Panc1 (cell line): ENCODE measurements around the gene CD151. TPM values are rescaled to one million over a fixed set of nuclear protein-coding genes. Genes with fewer than 3 reads are reported as not detected.
A peak's percentile ranks its signal among the peaks of the same experiment; 100 is the strongest.

ENCODE experiments used
- ATAC-seq: fragments of 200-7000 bp; cut with Tn5 transposase; 2 replicates; pipeline ENCODE4 v1.9.1; 2020; ENCODE audit warnings: mild to moderate bottlenecking, moderate library complexity
- BruUV-seq: library from RNA; stranded (reverse); fragments of 400-500 nt; replicated peaks from 2 replicates; lab custom pipeline; 2021; lab: Mats Ljungman, UMichigan
- CTCF ChIA-PET: fragments of 300-600 bp; sonication (Branson Sonifier 250); formaldehyde crosslinking; loops from one replicate; lab custom pipeline; 2022; ENCODE audit warnings: antibody characterized with exemption; lab: Charles Lee
- POLR2A ChIA-PET: fragments of 300-600 bp; sonication (Branson Sonifier 250); formaldehyde crosslinking; loops from one replicate; lab custom pipeline; 2022; ENCODE audit warnings: antibody characterized with exemption; lab: Charles Lee
- DNase-seq: peaks from one replicate; pipeline ENCODE4 v3.0.0-alpha.2; 2010; ENCODE audit warnings: low read depth, low spot score
- H3K27ac ChIP-seq: 2 replicates; pipeline ENCODE4 v1.5.1; 2011; ENCODE audit warnings: mild to moderate bottlenecking, low read length, inconsistent platforms
- H3K27me3 ChIP-seq: fragments of 200-500 bp; sonication (Bioruptor generic); 2 replicates; pipeline ENCODE4 v1.6.0; 2014; ENCODE audit warnings: low read length, inconsistent platforms; ENCODE audit not compliant: control insufficient read depth, insufficient read depth
- H3K36me3 ChIP-seq: fragments of 200-500 bp; sonication (Bioruptor generic); 2 replicates; pipeline ENCODE4 v1.5.1; 2014; ENCODE audit warnings: inconsistent platforms, mild to moderate bottlenecking, low read length, moderate library complexity; ENCODE audit not compliant: control insufficient read depth, insufficient read depth
- H3K4me1 ChIP-seq: 2 replicates; pipeline ENCODE4 v1.5.1; 2011; ENCODE audit warnings: inconsistent platforms, mild to moderate bottlenecking, low read length, moderate library complexity; ENCODE audit not compliant: control insufficient read depth, insufficient read depth
- H3K4me3 ChIP-seq, 2 experiments: 2 replicates each; pipeline ENCODE4 v1.5.1; 2011 to 2012; ENCODE audit warnings: low read depth in 2 of 2, low read length in 2 of 2, mild to moderate bottlenecking in 2 of 2, inconsistent platforms in 1 of 2, moderate library complexity in 1 of 2
- H3K9me3 ChIP-seq: fragments of 200-500 bp; sonication (Bioruptor generic); 2 replicates; pipeline ENCODE4 v1.5.1; 2014; ENCODE audit warnings: low read depth, mild to moderate bottlenecking, inconsistent platforms, low read length, moderate library complexity; ENCODE audit not compliant: control insufficient read depth, insufficient read depth
- POLR2AphosphoS5 ChIP-seq: IDR thresholded peaks from 2 replicates; pipeline ENCODE4 v1.6.1; 2012; ENCODE audit warnings: mild to moderate bottlenecking, low read depth, low read length, moderate library complexity
- SIN3A ChIP-seq: IDR thresholded peaks from 2 replicates; pipeline ENCODE4 v1.6.1; 2012; ENCODE audit warnings: low read depth, mild to moderate bottlenecking, low read length, moderate library complexity, borderline replicate concordance; ENCODE audit not compliant: insufficient read depth
- TCF7L2 ChIP-seq: IDR thresholded peaks from 2 replicates; pipeline ENCODE4 v1.6.1; 2011; ENCODE audit warnings: mild to moderate bottlenecking, low read depth, low read length, inconsistent platforms
- in situ Hi-C: cut with HindIII; loops from 2 replicates; pipeline ENCODE4 v1.10.0; 2016; ENCODE audit warnings: low sequenced_read_pairs, low pct_unique_long_range_greater_than_20kb
- intact Hi-C: fragments of 100-400 bp; cut with micrococcal nuclease; formaldehyde crosslinking; loops from one replicate; pipeline ENCODE4 v1.10.0; 2022; ENCODE audit not compliant: unreplicated experiment
- total RNA-seq: library from RNA; stranded (reverse); gene quantifications from one replicate; pipeline ENCODE4 v1.2.1, GENCODE V29; 2021; ENCODE audit not compliant: unreplicated experiment
- TF ChIP-seq, protein P1 (sequence below), 2 experiments: IDR thresholded peaks; 2 replicates each; pipeline ENCODE4 v1.6.1; 2011 to 2012; ENCODE audit warnings: low read depth in 2 of 2, control low read depth in 1 of 2, low read length in 1 of 2, mild to moderate bottlenecking in 1 of 2, moderate library complexity in 1 of 2; ENCODE audit not compliant: insufficient read depth in 1 of 2
- TF ChIP-seq, protein P2 (sequence below): fragments of 450-650 bp; IDR thresholded peaks from 2 replicates; pipeline ENCODE4 v1.5.1; 2017; ENCODE audit warnings: mild to moderate bottlenecking

The CD151 gene
- total RNA-seq, 1 experiment from 2014 or later = 680 TPM

DNA sequence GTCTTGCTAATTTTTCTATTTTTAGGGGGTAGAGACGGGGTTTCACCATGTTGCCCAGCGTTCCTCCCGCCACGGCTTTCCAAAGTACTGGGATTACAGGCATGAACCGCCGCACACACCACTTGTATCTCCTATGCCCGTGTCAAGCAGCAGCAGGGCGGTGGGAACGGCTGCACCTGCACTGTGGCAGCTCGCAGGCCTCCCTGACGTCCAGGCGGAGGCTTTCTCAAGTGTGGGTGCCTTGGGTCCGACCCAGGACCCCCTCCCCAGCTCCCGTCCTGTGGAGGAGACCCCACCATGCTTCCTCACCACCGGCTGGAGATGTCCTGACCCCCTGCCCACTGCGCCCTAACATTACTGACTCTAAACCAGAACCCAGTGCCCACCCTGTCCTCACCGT lies 35.6 kb downstream of the CD151 start:
- Histone ChIP-seq H3K36me3 (no peaks in the 10 kb centered on the region), H3K27ac (no peak overlapping the region), H3K9me3 (no peaks in the 10 kb centered on the region), H3K4me1 (peaks cover 47% of the 10 kb centered on the region), H3K27me3 (no peaks in the 10 kb centered on the region), H3K4me3 (no peak overlapping the region)
- no peak; the same call in 1 of the 2 replicates for TF ChIP-seq SIN3A
- TF ChIP-seq, protein P1, sequence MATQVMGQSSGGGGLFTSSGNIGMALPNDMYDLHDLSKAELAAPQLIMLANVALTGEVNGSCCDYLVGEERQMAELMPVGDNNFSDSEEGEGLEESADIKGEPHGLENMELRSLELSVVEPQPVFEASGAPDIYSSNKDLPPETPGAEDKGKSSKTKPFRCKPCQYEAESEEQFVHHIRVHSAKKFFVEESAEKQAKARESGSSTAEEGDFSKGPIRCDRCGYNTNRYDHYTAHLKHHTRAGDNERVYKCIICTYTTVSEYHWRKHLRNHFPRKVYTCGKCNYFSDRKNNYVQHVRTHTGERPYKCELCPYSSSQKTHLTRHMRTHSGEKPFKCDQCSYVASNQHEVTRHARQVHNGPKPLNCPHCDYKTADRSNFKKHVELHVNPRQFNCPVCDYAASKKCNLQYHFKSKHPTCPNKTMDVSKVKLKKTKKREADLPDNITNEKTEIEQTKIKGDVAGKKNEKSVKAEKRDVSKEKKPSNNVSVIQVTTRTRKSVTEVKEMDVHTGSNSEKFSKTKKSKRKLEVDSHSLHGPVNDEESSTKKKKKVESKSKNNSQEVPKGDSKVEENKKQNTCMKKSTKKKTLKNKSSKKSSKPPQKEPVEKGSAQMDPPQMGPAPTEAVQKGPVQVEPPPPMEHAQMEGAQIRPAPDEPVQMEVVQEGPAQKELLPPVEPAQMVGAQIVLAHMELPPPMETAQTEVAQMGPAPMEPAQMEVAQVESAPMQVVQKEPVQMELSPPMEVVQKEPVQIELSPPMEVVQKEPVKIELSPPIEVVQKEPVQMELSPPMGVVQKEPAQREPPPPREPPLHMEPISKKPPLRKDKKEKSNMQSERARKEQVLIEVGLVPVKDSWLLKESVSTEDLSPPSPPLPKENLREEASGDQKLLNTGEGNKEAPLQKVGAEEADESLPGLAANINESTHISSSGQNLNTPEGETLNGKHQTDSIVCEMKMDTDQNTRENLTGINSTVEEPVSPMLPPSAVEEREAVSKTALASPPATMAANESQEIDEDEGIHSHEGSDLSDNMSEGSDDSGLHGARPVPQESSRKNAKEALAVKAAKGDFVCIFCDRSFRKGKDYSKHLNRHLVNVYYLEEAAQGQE (IDR thresholded peaks at IDR 0.05; ENCODE audit: insufficient read depth in 1 of 2, low read depth in 2 of 2, low read length in 1 of 2) = 0 out of 4 replicates have a peak, but pooled peaks of 1 of the 2 experiments have one; percentile 2
- ChIA-PET CTCF (interaction anchor here (0.6 to 1.2 kb wide), 2 partner anchors 180 to 183 kb away, joined by 4 to 6 read pairs; no protein-coding TSS in a partner anchor), POLR2A (no interaction called here)
- intact Hi-C loops (no loop called here), in situ Hi-C loops (no loop called here)
- TSS peak; percentile 62 for BruUV-seq
- ATAC-seq = no peak
- DNase-seq = no peak

DNA sequence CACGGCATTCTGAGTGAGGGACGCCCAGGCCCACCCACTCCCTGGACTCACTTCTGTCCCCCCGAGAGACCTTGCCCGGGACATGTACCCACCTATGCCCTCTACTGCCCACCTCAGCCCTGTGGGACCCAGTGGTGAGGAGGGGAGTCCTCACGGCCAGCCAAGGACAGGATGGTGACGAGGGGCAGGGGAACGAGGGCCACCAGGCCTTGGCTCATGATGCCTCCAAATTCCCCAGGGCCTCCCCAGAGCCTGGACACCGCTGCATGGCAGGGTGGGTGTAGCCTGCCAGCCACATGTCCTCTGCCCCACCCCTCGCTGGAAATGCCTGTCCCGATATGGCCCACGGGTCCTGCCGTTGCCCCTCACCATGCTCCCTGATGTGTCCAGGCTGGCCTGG lies 36.0 kb downstream of the CD151 start:
- Histone ChIP-seq H3K36me3 (no peaks in the 10 kb centered on the region), H3K27ac (no peak overlapping the region), H3K9me3 (no peaks in the 10 kb centered on the region), H3K4me3 (no peak overlapping the region), H3K27me3 (no peaks in the 10 kb centered on the region), H3K4me1 (peaks cover 43% of the 10 kb centered on the region)
- TF ChIP-seq POLR2AphosphoS5 (no peak; the same call in 1 of the 2 replicates), SIN3A (0 out of 2 replicates have a peak, but pooled peaks have one; percentile 23), TCF7L2 (no peak)
- TF ChIP-seq, protein P1 (IDR thresholded peaks at IDR 0.05; ENCODE audit: insufficient read depth in 1 of 2, low read depth in 2 of 2, low read length in 1 of 2) = 0 out of 4 replicates have a peak, but pooled peaks of 1 of the 2 experiments have one; percentile 2
- TF ChIP-seq, protein P2, sequence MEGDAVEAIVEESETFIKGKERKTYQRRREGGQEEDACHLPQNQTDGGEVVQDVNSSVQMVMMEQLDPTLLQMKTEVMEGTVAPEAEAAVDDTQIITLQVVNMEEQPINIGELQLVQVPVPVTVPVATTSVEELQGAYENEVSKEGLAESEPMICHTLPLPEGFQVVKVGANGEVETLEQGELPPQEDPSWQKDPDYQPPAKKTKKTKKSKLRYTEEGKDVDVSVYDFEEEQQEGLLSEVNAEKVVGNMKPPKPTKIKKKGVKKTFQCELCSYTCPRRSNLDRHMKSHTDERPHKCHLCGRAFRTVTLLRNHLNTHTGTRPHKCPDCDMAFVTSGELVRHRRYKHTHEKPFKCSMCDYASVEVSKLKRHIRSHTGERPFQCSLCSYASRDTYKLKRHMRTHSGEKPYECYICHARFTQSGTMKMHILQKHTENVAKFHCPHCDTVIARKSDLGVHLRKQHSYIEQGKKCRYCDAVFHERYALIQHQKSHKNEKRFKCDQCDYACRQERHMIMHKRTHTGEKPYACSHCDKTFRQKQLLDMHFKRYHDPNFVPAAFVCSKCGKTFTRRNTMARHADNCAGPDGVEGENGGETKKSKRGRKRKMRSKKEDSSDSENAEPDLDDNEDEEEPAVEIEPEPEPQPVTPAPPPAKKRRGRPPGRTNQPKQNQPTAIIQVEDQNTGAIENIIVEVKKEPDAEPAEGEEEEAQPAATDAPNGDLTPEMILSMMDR = no peak
- no peak for DNase-seq
- ATAC-seq = no peak
- no TSS peak for BruUV-seq
- intact Hi-C loops (no loop called here), in situ Hi-C loops (no loop called here)
- POLR2A ChIA-PET = no interaction called here
- CTCF ChIA-PET = no interaction called here
